Choroid plexus epithelial cell (primary cell): Measurements from ENCODE around the gene OR2T33.
"Not testable (repeated sequence)": the region's sequence is repeated elsewhere in the genome, so short reads cannot be mapped to it uniquely, and the experiment has no call there.

Source experiments
- DNase-seq: peaks from one replicate; pipeline ENCODE4 v3.0.0-alpha.2; 2010; ENCODE audit warnings: low read depth
- H3K4me3 ChIP-seq: 2 replicates; pipeline ENCODE4 v1.5.1; 2011; ENCODE audit warnings: low read depth, mild to moderate bottlenecking, control low read depth, low read length, moderate library complexity
- CTCF ChIP-seq: conservative IDR thresholded peaks from 2 replicates; pipeline ENCODE4 v1.5.1; 2011; ENCODE audit warnings: low read depth, mild to moderate bottlenecking, control low read depth, inconsistent platforms, low read length, moderate library complexity

The OR2T33 gene

GRCh38 chr1:248277876-248278275 lies at the start of gene OR2T33:
Gene OR2T33 (minus strand): TSS chr1:248277976. CDS start chr1:248273814, 4,162 bp downstream.
- TF ChIP-seq CTCF, result no peak
- DNase-seq, result no peak
- H3K4me3 ChIP-seq, result no peak within 1 kb of the TSS

GRCh38 chr1:248324468-248324867 lies 46.7 kb upstream of the OR2T33 start, which contains the start of gene OR2M7:
Gene OR2M7 (minus strand): TSS chr1:248324568. CDS start chr1:248324568, 0 bp downstream.
- no peak for TF ChIP-seq CTCF
- H3K4me3 ChIP-seq, result no peak within 1 kb of the TSS
- DNase-seq, result no peak

GRCh38 chr1:248316796-248317195 lies 39.0 kb upstream of the OR2T33 start:
- TF ChIP-seq CTCF, result no peak
- DNase-seq, result no peak
- no peak overlapping the region for H3K4me3 ChIP-seq

- DNase-seq, H3K4me3 ChIP-seq: not testable (repeated sequence)
These were observed 29.0 kb upstream of the OR2T33 start for GRCh38 chr1:248306740-248307139.

GRCh38 chr1:248306103-248306502 lies 28.3 kb upstream of the OR2T33 start:
- H3K4me3 ChIP-seq, result no peak overlapping the region
- DNase-seq, result no peak
- no peak for TF ChIP-seq CTCF

GRCh38 chr1:248305672-248306071 lies 27.9 kb upstream of the OR2T33 start:
- not testable (repeated sequence) for DNase-seq, H3K4me3 ChIP-seq

- no peak within 1 kb of the TSS for H3K4me3 ChIP-seq
- TF ChIP-seq CTCF, result no peak
- no peak for DNase-seq
These were observed 25.5 kb upstream of the OR2T33 start, which contains the start of gene OR2T12 for GRCh38 chr1:248303324-248303723. Gene OR2T12 (minus strand): TSS chr1:248303424. CDS start chr1:248295578, 7,846 bp downstream.

GRCh38 chr1:248288391-248288790 lies 10.6 kb upstream of the OR2T33 start:
- TF ChIP-seq CTCF, result no peak
- DNase-seq, result no peak
- H3K4me3 ChIP-seq, result no peak overlapping the region

GRCh38 chr1:248273225-248273624 lies 4.6 kb downstream of the OR2T33 start:
- H3K4me3 ChIP-seq, DNase-seq: not testable (repeated sequence)
